H9 (cell line): Measurements from ENCODE around the gene KCNIP4. TPM values are rescaled to one million over a fixed set of nuclear protein-coding genes. Genes with fewer than 3 reads are reported as not detected.

Experiments
- DNase-seq: peaks from one replicate; pipeline ENCODE4 v3.0.0-alpha.2; 2017
- H2AFZ ChIP-seq: one replicate; pipeline ENCODE4 v1.6.1; 2013; ENCODE audit warnings: mild to moderate bottlenecking, low read length, control low read depth, moderate library complexity
- H2AK5ac ChIP-seq: 2 replicates; pipeline ENCODE4 v1.6.1; 2013; ENCODE audit warnings: low read length, control low read depth, mixed read lengths; ENCODE audit not compliant: insufficient read length
- H2BK120ac ChIP-seq: one replicate; pipeline ENCODE4 v1.6.1; 2013; ENCODE audit warnings: low read depth, mild to moderate bottlenecking, low read length, control low read depth, inconsistent platforms; ENCODE audit not compliant: poor library complexity, severe bottlenecking
- H2BK12ac ChIP-seq: 2 replicates; pipeline ENCODE4 v1.6.1; 2013; ENCODE audit warnings: low read length, control low read depth, mixed read lengths, low read depth; ENCODE audit not compliant: insufficient read length
- H2BK15ac ChIP-seq: 2 replicates; pipeline ENCODE4 v1.6.1; 2013; ENCODE audit warnings: low read depth, low read length, control low read depth
- H2BK20ac ChIP-seq: one replicate; pipeline ENCODE4 v1.6.1; 2013; ENCODE audit warnings: low read depth, mild to moderate bottlenecking, low read length, control low read depth, inconsistent platforms; ENCODE audit not compliant: poor library complexity, severe bottlenecking
- H2BK5ac ChIP-seq: 2 replicates; pipeline ENCODE4 v1.6.1; 2013; ENCODE audit warnings: low read length, control low read depth, mixed read lengths; ENCODE audit not compliant: insufficient read length
- H3K14ac ChIP-seq: 2 replicates; pipeline ENCODE4 v1.6.1; 2013; ENCODE audit warnings: low read length, control low read depth; ENCODE audit not compliant: insufficient read depth
- H3K18ac ChIP-seq: 2 replicates; pipeline ENCODE4 v1.6.1; 2013; ENCODE audit warnings: low read depth, mild to moderate bottlenecking, mixed read lengths, low read length, control low read depth; ENCODE audit not compliant: insufficient read length
- H3K23ac ChIP-seq: 2 replicates; pipeline ENCODE4 v1.6.1; 2013; ENCODE audit warnings: low read length, control low read depth, mixed read lengths, low read depth; ENCODE audit not compliant: insufficient read length
- H3K23me2 ChIP-seq: 2 replicates; pipeline ENCODE4 v1.6.1; 2013; ENCODE audit warnings: low read depth, mild to moderate bottlenecking, mixed read lengths, low read length, control low read depth; ENCODE audit not compliant: insufficient read length, poor library complexity, severe bottlenecking
- H3K27ac ChIP-seq: 2 replicates; pipeline ENCODE4 v1.5.1; 2013; ENCODE audit warnings: low read length, control low read depth, mixed read lengths, low read depth; ENCODE audit not compliant: insufficient read length
- H3K27me3 ChIP-seq: 2 replicates; pipeline ENCODE4 v1.6.1; 2013; ENCODE audit warnings: low read length, control low read depth, inconsistent platforms; ENCODE audit not compliant: insufficient read depth
- H3K4ac ChIP-seq: 2 replicates; pipeline ENCODE4 v1.6.1; 2013; ENCODE audit warnings: low read depth, mild to moderate bottlenecking, control low read depth, inconsistent platforms, low read length, moderate library complexity
- H3K4me1 ChIP-seq: 2 replicates; pipeline ENCODE4 v1.6.1; 2013; ENCODE audit warnings: low read length, control low read depth, inconsistent platforms; ENCODE audit not compliant: insufficient read depth
- H3K4me2 ChIP-seq: 2 replicates; pipeline ENCODE4 v1.6.1; 2013; ENCODE audit warnings: low read length, control low read depth, mixed read lengths; ENCODE audit not compliant: insufficient read length, insufficient read depth
- H3K56ac ChIP-seq: 2 replicates; pipeline ENCODE4 v1.6.1; 2013; ENCODE audit warnings: low read depth, mild to moderate bottlenecking, mixed read lengths, low read length, control low read depth; ENCODE audit not compliant: insufficient read length
- H3K79me1 ChIP-seq: 2 replicates; pipeline ENCODE4 v1.6.1; 2013; ENCODE audit warnings: low read depth, mild to moderate bottlenecking, moderate library complexity, low read length, control low read depth, inconsistent platforms; ENCODE audit not compliant: insufficient read depth, poor library complexity, severe bottlenecking
- H3K79me2 ChIP-seq: 2 replicates; pipeline ENCODE4 v1.6.1; 2013; ENCODE audit warnings: low read length, control low read depth, inconsistent platforms; ENCODE audit not compliant: insufficient read depth
- H3K9ac ChIP-seq: 2 replicates; pipeline ENCODE4 v1.6.1; 2013; ENCODE audit warnings: low read length, control low read depth, mixed read lengths; ENCODE audit not compliant: insufficient read length; ENCODE audit errors: extremely low read depth
- H3K9me3 ChIP-seq: one replicate; pipeline ENCODE4 v1.6.1; 2013; ENCODE audit warnings: low read depth, low read length, inconsistent platforms; ENCODE audit not compliant: control insufficient read depth
- H3T11ph ChIP-seq: one replicate; pipeline ENCODE4 v1.6.1; 2013; ENCODE audit warnings: mild to moderate bottlenecking, low read length, control low read depth, inconsistent platforms
- H4K20me1 ChIP-seq: one replicate; pipeline ENCODE4 v1.6.1; 2013; ENCODE audit not compliant: control insufficient read depth, insufficient read length, insufficient read depth
- H4K5ac ChIP-seq: 2 replicates; pipeline ENCODE4 v1.6.1; 2013; ENCODE audit warnings: low read depth, mild to moderate bottlenecking, mixed read lengths, low read length, control low read depth; ENCODE audit not compliant: insufficient read length
- H4K8ac ChIP-seq: replicated peaks from 2 replicates; pipeline ENCODE4 v1.6.1; 2013; ENCODE audit warnings: low read length, control low read depth, mixed read lengths, low read depth; ENCODE audit not compliant: insufficient read length
- H4K91ac ChIP-seq: 2 replicates; pipeline ENCODE4 v1.6.1; 2013; ENCODE audit warnings: low read depth, mild to moderate bottlenecking, moderate library complexity, mixed read lengths, low read length, control low read depth; ENCODE audit not compliant: insufficient read length
- H3K27ac Mint-ChIP-seq, 3 experiments: 2 replicates in 2 of 3; 3 replicates in 1 of 3; pipeline ENCODE4 v1.8.0; 2020 to 2021; ENCODE audit warnings: mixed read lengths in 3 of 3, mild to moderate bottlenecking in 1 of 3, moderate library complexity in 1 of 3
- H3K27me3 Mint-ChIP-seq: 2 replicates; pipeline ENCODE4 v1.8.0; 2021; ENCODE audit warnings: low read depth, mild to moderate bottlenecking, moderate library complexity, mixed read lengths
- H3K36me3 Mint-ChIP-seq, 3 experiments: 2 replicates in 2 of 3; 3 replicates in 1 of 3; pipeline ENCODE4 v1.8.0; 2020 to 2021; ENCODE audit warnings: low read depth in 3 of 3, mixed read lengths in 3 of 3; ENCODE audit not compliant: insufficient read depth in 1 of 3
- H3K4me1 Mint-ChIP-seq, 2 experiments: 2 replicates each; pipeline ENCODE4 v1.8.0; 2020; ENCODE audit warnings: mixed read lengths in 2 of 2
- H3K4me3 Mint-ChIP-seq, 2 experiments: 2 replicates in 1 of 2; 3 replicates in 1 of 2; pipeline ENCODE4 v1.8.0; 2020 to 2021; ENCODE audit warnings: mild to moderate bottlenecking in 2 of 2, mixed read lengths in 2 of 2, moderate library complexity in 1 of 2
- H3K9me3 Mint-ChIP-seq, 2 experiments: 2 replicates in 1 of 2; 3 replicates in 1 of 2; pipeline ENCODE4 v1.8.0; 2020; ENCODE audit warnings: mild to moderate bottlenecking in 2 of 2, mixed read lengths in 2 of 2, moderate library complexity in 1 of 2
- WGBS: extraction: QIAGEN DNeasy Blood & Tissue Kit; methylation state at CpG from one replicate; pipeline ENCODE4 v1.1.7; 2013; ENCODE audit warnings: missing lambda C conversion rate, low lambda C conversion rate, mixed read lengths; ENCODE audit not compliant: insufficient read length; ENCODE audit errors: extremely low coverage; 5-methylcytosine and 5-hydroxymethylcytosine counted together
- total RNA-seq: library from RNA; stranded (reverse); gene quantifications from 2 replicates; pipeline ENCODE4 v1.2.1, GENCODE V29; 2021
- TF ChIP-seq, protein P1 (sequence below): fragments of 200-600 bp; sonication (generic); conservative IDR thresholded peaks from 3 replicates; pipeline ENCODE4 v1.8.0; 2021; ENCODE audit warnings: antibody characterized with exemption, mild to moderate bottlenecking

The KCNIP4 gene
- total RNA-seq, 1 experiment from 2014 or later: not detected

- H3K4ac ChIP-seq: no peak overlapping the region
- 0 out of 4 replicates have a peak, but pooled peaks cover 0 to 5% of the 10 kb centered on the region in 2 experiments for H3K4me1 Mint-ChIP-seq
- H3K23ac ChIP-seq: no peak overlapping the region
- H3K18ac ChIP-seq: no peak overlapping the region
- no peak overlapping the region for H2AFZ ChIP-seq
- no peaks in the 10 kb centered on the region; a peak in 1 of 7 replicates for H3K36me3 Mint-ChIP-seq
- no peak overlapping the region for H2BK20ac ChIP-seq
- H3K27me3 ChIP-seq: no peaks in the 10 kb centered on the region
- WGBS: no CpG with 5 or more reads among the region's 1 CpG
- H3K23me2 ChIP-seq: no peaks in the 10 kb centered on the region
- no peak overlapping the region for H3K27ac Mint-ChIP-seq
- no peaks in the 10 kb centered on the region for H3K9me3 Mint-ChIP-seq
- H3K79me2 ChIP-seq: no peaks in the 10 kb centered on the region
- H3K14ac ChIP-seq: no peak overlapping the region
- no peak overlapping the region for H4K91ac ChIP-seq
- no peak overlapping the region for H2AK5ac ChIP-seq
- no peak overlapping the region for H2BK5ac ChIP-seq
- no peak for DNase-seq
- no peak overlapping the region for H3K56ac ChIP-seq
- H4K8ac ChIP-seq: no peak overlapping the region
- H3K9ac ChIP-seq: no peak overlapping the region
- no peaks in the 10 kb centered on the region for H3K9me3 ChIP-seq
- H3K27ac ChIP-seq: no peak overlapping the region
- no peaks in the 10 kb centered on the region for H3K79me1 ChIP-seq
- no peak overlapping the region for H4K5ac ChIP-seq
- H3K27me3 Mint-ChIP-seq: no peaks in the 10 kb centered on the region
- H4K20me1 ChIP-seq: no peaks in the 10 kb centered on the region
- no peak overlapping the region for H2BK15ac ChIP-seq
- no peak overlapping the region for H3T11ph ChIP-seq
- no peak overlapping the region for H3K4me2 ChIP-seq
- H2BK12ac ChIP-seq: no peak overlapping the region
- H2BK120ac ChIP-seq: no peak overlapping the region
- H3K4me3 Mint-ChIP-seq: no peak overlapping the region
- H3K4me1 ChIP-seq: no peaks in the 10 kb centered on the region
- TF ChIP-seq, protein P1, sequence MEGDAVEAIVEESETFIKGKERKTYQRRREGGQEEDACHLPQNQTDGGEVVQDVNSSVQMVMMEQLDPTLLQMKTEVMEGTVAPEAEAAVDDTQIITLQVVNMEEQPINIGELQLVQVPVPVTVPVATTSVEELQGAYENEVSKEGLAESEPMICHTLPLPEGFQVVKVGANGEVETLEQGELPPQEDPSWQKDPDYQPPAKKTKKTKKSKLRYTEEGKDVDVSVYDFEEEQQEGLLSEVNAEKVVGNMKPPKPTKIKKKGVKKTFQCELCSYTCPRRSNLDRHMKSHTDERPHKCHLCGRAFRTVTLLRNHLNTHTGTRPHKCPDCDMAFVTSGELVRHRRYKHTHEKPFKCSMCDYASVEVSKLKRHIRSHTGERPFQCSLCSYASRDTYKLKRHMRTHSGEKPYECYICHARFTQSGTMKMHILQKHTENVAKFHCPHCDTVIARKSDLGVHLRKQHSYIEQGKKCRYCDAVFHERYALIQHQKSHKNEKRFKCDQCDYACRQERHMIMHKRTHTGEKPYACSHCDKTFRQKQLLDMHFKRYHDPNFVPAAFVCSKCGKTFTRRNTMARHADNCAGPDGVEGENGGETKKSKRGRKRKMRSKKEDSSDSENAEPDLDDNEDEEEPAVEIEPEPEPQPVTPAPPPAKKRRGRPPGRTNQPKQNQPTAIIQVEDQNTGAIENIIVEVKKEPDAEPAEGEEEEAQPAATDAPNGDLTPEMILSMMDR: no peak
These were observed 902.4 kb downstream of the KCNIP4 start for GRCh38 chr4:21046141-21046540.
